Lung (tissue), 12 donors: ENCODE measurements around the gene CMSS1. TPM values are rescaled to one million over a fixed set of nuclear protein-coding genes. Genes with fewer than 3 reads are reported as not detected.

Experiments
- ATAC-seq: fragments of 200-7000 bp; cut with Tn5 transposase; one replicate; pipeline ENCODE4 v1.9.1; 2020; ENCODE audit warnings: moderate number of reproducible peaks; ENCODE audit not compliant: insufficient read depth, low FRiP score
- DNase-seq, 3 donors: peaks; one replicate each; pipeline ENCODE4 v3.0.0-alpha.2; 2013 to 2017
- H3K27ac ChIP-seq, 2 donors: one replicate each; pipeline ENCODE4 v1.5.1; 2013; ENCODE audit warnings: mild to moderate bottlenecking in 2 of 2, moderate library complexity in 2 of 2, control low read depth in 1 of 2, inconsistent platforms in 1 of 2, low read depth in 1 of 2, low read length in 1 of 2
- H3K27me3 ChIP-seq, 3 donors: one replicate each; pipeline ENCODE4 v1.5.1; 2013; ENCODE audit warnings: low read length in 2 of 3; ENCODE audit not compliant: control insufficient read depth in 3 of 3, insufficient read depth in 3 of 3
- H3K36me3 ChIP-seq, 4 donors: one replicate each; pipeline ENCODE4 v1.5.1; 2013; ENCODE audit warnings: low read length in 4 of 4, mild to moderate bottlenecking in 1 of 4, moderate library complexity in 1 of 4; ENCODE audit not compliant: control insufficient read depth in 4 of 4, insufficient read depth in 4 of 4
- H3K4me1 ChIP-seq, 5 donors: one replicate each; pipeline ENCODE4 v1.5.1; 2013; ENCODE audit warnings: low read length in 5 of 5, mild to moderate bottlenecking in 2 of 5, moderate library complexity in 1 of 5; ENCODE audit not compliant: control insufficient read depth in 5 of 5, insufficient read depth in 5 of 5
- H3K4me3 ChIP-seq: one replicate; pipeline ENCODE4 v1.5.1; 2013; ENCODE audit warnings: mild to moderate bottlenecking, control low read depth, moderate library complexity
- H3K9ac ChIP-seq, 2 donors: one replicate each; pipeline ENCODE4 v1.5.1; 2013; ENCODE audit warnings: low read length in 2 of 2, control low read depth in 1 of 2; ENCODE audit not compliant: insufficient read depth in 1 of 2
- H3K9me3 ChIP-seq, 4 donors: one replicate each; pipeline ENCODE4 v1.5.1; 2013; ENCODE audit warnings: low read length in 3 of 4, mild to moderate bottlenecking in 1 of 4, moderate library complexity in 1 of 4; ENCODE audit not compliant: control insufficient read depth in 4 of 4, insufficient read depth in 3 of 4
- WGBS, 2 donors: extraction: QIAGEN DNeasy Blood & Tissue Kit; methylation state at CpG; one replicate each; pipeline ENCODE4 v1.1.7; 2013; 5-methylcytosine and 5-hydroxymethylcytosine counted together
- polyA plus RNA-seq, 2 donors: library from polyadenylated mRNA; stranded (reverse); fragments of 200-250 nt; gene quantifications; one replicate each; pipeline ENCODE4 v1.2.1, GENCODE V29; 2013
- total RNA-seq, 2 donors: library from RNA; depleted of rRNA in 1 of 2; stranded (reverse); fragments of >200 nt in 1 of 2; gene quantifications; one replicate each; pipeline ENCODE4 v1.2.1, GENCODE V29; 2014 to 2021
- TF ChIP-seq, protein P1 (sequence below): IDR thresholded peaks from 2 replicates; pipeline ENCODE4 v1.5.1; 2012; ENCODE audit warnings: mild to moderate bottlenecking; ENCODE audit errors: control extremely low read depth, extremely low read depth
- donor health status: control.
- donor health status: control.
- donor health status: Bipolar disorder and iron deficiency.
- donor health status: healthy.
- donor health status: DM: yes; HTN: yes; CAD: no.

CMSS1 gene
- total and polyA plus RNA-seq, 4 donors, result 12.3 to 28.9 (median 22.6) TPM

DNA sequence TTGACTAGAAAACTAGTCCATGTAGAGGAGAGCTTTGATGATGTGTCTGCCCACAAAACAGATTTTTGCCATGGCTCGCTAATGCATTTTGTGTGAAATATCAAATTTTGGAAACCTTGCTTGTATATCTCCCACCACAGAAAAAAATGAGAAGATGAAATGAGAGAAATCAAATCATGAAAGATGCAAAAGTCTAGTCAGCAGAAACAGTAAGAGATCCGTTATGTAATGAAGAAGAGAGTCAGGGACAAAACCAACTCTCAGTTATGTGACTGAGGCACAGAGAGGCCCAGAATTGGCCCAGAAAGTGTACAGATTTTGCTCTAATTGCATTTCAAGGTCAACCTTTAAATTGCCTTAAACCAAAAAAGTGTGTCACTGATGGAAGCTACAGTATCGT, 189.7 kb downstream of the CMSS1 start:
- peaks cover 0 to 35% (median 0%) of the 10 kb centered on the region in 5 donors for H3K4me1 ChIP-seq
- TF ChIP-seq, protein P1, sequence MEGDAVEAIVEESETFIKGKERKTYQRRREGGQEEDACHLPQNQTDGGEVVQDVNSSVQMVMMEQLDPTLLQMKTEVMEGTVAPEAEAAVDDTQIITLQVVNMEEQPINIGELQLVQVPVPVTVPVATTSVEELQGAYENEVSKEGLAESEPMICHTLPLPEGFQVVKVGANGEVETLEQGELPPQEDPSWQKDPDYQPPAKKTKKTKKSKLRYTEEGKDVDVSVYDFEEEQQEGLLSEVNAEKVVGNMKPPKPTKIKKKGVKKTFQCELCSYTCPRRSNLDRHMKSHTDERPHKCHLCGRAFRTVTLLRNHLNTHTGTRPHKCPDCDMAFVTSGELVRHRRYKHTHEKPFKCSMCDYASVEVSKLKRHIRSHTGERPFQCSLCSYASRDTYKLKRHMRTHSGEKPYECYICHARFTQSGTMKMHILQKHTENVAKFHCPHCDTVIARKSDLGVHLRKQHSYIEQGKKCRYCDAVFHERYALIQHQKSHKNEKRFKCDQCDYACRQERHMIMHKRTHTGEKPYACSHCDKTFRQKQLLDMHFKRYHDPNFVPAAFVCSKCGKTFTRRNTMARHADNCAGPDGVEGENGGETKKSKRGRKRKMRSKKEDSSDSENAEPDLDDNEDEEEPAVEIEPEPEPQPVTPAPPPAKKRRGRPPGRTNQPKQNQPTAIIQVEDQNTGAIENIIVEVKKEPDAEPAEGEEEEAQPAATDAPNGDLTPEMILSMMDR, result no peak
- H3K4me3 ChIP-seq, result no peak overlapping the region
- ATAC-seq, result no peak
- no peak for DNase-seq
- no peaks in the 10 kb centered on the region for H3K36me3 ChIP-seq
- WGBS, 2 donors, result 95 to 97% methylated on average over 3 of the region's 3 CpGs
- H3K9ac ChIP-seq, result no peak overlapping the region
- no peak overlapping the region for H3K27ac ChIP-seq
- H3K9me3 ChIP-seq, result no peaks in the 10 kb centered on the region
- no peaks in the 10 kb centered on the region for H3K27me3 ChIP-seq

DNA sequence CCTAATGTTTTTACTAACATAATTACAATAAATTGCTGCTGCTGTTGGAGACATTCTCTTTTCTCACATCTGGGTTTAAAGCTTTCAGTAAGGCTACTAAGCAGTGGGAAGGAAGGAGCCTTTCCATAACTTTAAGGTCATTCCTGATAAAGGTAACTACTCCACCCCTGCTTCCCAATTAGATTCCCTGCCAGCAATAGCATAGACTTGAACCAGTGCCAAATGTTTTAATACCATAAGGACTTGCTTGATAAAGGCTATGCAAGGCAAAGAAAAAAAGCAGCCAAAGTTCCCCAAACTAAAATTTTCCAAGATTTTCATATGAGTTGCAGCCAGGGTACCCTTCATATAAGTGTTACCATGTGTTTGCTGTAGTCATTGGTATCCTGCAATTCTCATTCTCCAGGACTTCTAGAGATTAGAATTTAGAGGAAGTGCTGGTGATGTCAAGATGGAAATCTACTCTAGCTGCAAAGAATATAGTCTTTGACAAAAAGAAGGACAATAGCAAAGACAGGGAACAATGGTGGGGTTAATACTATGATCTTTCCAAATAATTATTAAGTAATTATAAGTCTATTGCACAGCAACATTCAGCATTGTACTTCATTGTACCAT, 190.5 kb downstream of the CMSS1 start:
- ATAC-seq (no peak), DNase-seq (peak in 1 of 3 donors; percentile 34)
- H3K27me3 ChIP-seq, result no peaks in the 10 kb centered on the region
- H3K27ac ChIP-seq, result peak overlapping the region in 1 of 2 donors; percentile 21
- TF ChIP-seq, protein P1, result no peak
- H3K9me3 ChIP-seq, result no peaks in the 10 kb centered on the region
- H3K36me3 ChIP-seq, result no peaks in the 10 kb centered on the region
- H3K9ac ChIP-seq, result no peak overlapping the region
- no peak overlapping the region for H3K4me3 ChIP-seq
- H3K4me1 ChIP-seq, result peaks cover 0 to 28% (median 0%) of the 10 kb centered on the region in 5 donors

DNA sequence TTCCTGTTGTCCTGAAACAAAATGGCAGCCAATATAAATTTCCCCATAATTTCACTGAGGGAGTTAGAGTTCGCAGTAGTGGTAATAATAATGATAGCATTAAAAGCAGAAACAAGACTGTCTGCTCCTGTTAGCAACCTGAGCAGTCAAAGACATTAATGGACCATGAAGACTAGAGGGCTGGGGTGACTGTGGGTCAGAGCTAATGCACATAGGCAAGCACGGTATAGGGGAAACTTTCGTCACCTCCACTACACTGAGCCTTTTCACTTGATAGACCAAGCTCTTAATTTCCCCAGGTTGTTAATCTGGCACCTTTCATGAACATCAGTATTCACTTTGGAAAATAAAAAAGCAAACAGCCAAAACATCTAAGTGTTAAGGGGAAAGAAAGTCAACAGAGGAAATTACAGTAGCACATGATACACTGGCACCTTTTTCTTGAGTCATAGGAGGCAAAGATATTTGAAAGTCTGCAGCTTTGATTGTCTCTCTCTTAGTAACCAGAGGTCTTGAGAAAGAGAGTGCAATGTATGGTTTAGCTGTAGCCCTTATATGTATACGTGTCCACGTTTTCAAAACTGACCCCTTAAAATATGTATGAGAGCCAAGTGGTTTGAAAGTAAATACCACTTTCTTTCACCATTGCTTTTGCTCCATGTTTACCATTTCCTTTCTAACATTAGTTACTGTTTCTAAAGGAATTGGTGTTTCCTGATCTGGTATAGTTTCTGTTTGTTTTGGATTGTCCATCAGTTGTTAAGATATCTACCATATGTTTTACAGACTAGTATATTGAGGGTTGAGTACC, 191.8 kb downstream of the CMSS1 start:
- H3K4me3 ChIP-seq, result no peak overlapping the region
- peaks cover 0 to 22% (median 0%) of the 10 kb centered on the region in 5 donors for H3K4me1 ChIP-seq
- no peaks in the 10 kb centered on the region for H3K9me3 ChIP-seq
- no peak for ATAC-seq
- no peaks in the 10 kb centered on the region for H3K36me3 ChIP-seq
- no peak overlapping the region for H3K9ac ChIP-seq
- 70 to 84% methylated on average over 5 of the region's 5 CpGs for WGBS, 2 donors
- DNase-seq, result peak in 1 of 3 donors; percentile 22
- no peaks in the 10 kb centered on the region for H3K27me3 ChIP-seq
- H3K27ac ChIP-seq, result peak overlapping the region in 1 of 2 donors; percentile 33
- TF ChIP-seq, protein P1, result no peak
